ENCODE measurements around the gene EEF1A2.

EEF1A2 gene

GRCh38 chr20:63536997-63537524 lies 38.2 kb upstream of the EEF1A2 start, which contains the start of gene PTK6:
TSS of gene PTK6 (minus strand) at chr20:63537376. CDS start at chr20:63537314, 62 bp downstream.
- DNase-seq: no peak

- DNase-seq: no peak
These were observed 37.5 kb upstream of the EEF1A2 start for GRCh38 chr20:63536241-63536977.

GRCh38 chr20:63534831-63535651 lies 36.2 kb upstream of the EEF1A2 start:
- peak; percentile 16 for DNase-seq

GRCh38 chr20:63534427-63534830 lies 35.5 kb upstream of the EEF1A2 start:
- peak; percentile 12 for DNase-seq

- DNase-seq: peak; percentile 16
These were observed 35.0 kb upstream of the EEF1A2 start for GRCh38 chr20:63533871-63534393.

- peak; percentile 12 for DNase-seq
These were observed 34.5 kb upstream of the EEF1A2 start for GRCh38 chr20:63533388-63533787.

GRCh38 chr20:63532449-63532971 lies 33.6 kb upstream of the EEF1A2 start:
- no peak for DNase-seq

GRCh38 chr20:63531686-63532448 lies 33.0 kb upstream of the EEF1A2 start:
- no peak for DNase-seq

- DNase-seq: no peak
These were observed 31.9 kb upstream of the EEF1A2 start for GRCh38 chr20:63530788-63531160.

GRCh38 chr20:63529861-63530787 lies 31.2 kb upstream of the EEF1A2 start:
- DNase-seq: no peak

- DNase-seq: no peak
These were observed 30.4 kb upstream of the EEF1A2 start for GRCh38 chr20:63529180-63529860.

- no peak for DNase-seq
These were observed 28.3 kb upstream of the EEF1A2 start for GRCh38 chr20:63527184-63527583.

- no peak for DNase-seq
These were observed 27.1 kb upstream of the EEF1A2 start for GRCh38 chr20:63525971-63526370.

- no peak for DNase-seq
These were observed 26.3 kb upstream of the EEF1A2 start for GRCh38 chr20:63525185-63525584.

- DNase-seq: no peak
These were observed 24.2 kb upstream of the EEF1A2 start for GRCh38 chr20:63522981-63523611.

GRCh38 chr20:63522091-63522868 lies 23.4 kb upstream of the EEF1A2 start:
- DNase-seq: no peak

- no peak for DNase-seq
These were observed 22.7 kb upstream of the EEF1A2 start for GRCh38 chr20:63521602-63522001.

GRCh38 chr20:63520934-63521601 lies 22.2 kb upstream of the EEF1A2 start:
- DNase-seq: peak; percentile 75

GRCh38 chr20:63520504-63520933 lies 21.6 kb upstream of the EEF1A2 start, which contains the start of gene PPDPF:
TSS of gene PPDPF (plus strand) at chr20:63520765. CDS start at chr20:63521309, 544 bp downstream.
- DNase-seq: peak; percentile 91

Measured in activated T-cell treated with anti-CD3 and anti-CD28 coated beads, Interleukin-2, amount 50 U/mL, for 1 hour (primary cell).